PC-9 (cell line): ENCODE data around the gene FABP1. TPM values are rescaled to one million over a fixed set of nuclear protein-coding genes. Genes with fewer than 3 reads are reported as not detected.

Source experiments
- BruUV-seq: library from RNA; stranded (reverse); fragments of 400-500 nt; replicated peaks from 2 replicates; lab custom pipeline; 2021; lab: Mats Ljungman, UMichigan
- CTCF ChIA-PET: fragments of 300-600 bp; sonication (Branson Sonifier 250); formaldehyde crosslinking; loops from one replicate; lab custom pipeline; 2022; ENCODE audit warnings: antibody characterized with exemption; lab: Charles Lee
- POLR2A ChIA-PET: fragments of 300-600 bp; sonication (Branson Sonifier 250); formaldehyde crosslinking; loops from one replicate; lab custom pipeline; 2022; ENCODE audit warnings: antibody characterized with exemption; ENCODE audit not compliant: unreplicated experiment; lab: Charles Lee
- DNase-seq, 2 experiments: peaks; one replicate each; pipeline versions ENCODE4 v3.0.0 to v3.0.0-alpha.2; 2015 to 2022; ENCODE audit warnings: mixed read lengths in 1 of 2
- H2AFZ ChIP-seq: fragments of 200-600 bp; sonication (generic); 2 replicates; pipeline ENCODE4 v1.8.1; 2017; ENCODE audit warnings: antibody characterized with exemption
- H3F3A ChIP-seq: fragments of 200-600 bp; sonication (generic); 2 replicates; pipeline ENCODE4 v1.8.1; 2017; ENCODE audit warnings: antibody characterized with exemption, mild to moderate bottlenecking, low read depth; ENCODE audit not compliant: insufficient read depth
- H3K27ac ChIP-seq: fragments of 200-600 bp; sonication (generic); 2 replicates; pipeline ENCODE4 v1.6.1; 2016; ENCODE audit warnings: mixed run types
- H3K27me3 ChIP-seq: fragments of 200-600 bp; sonication (generic); 2 replicates; pipeline ENCODE4 v1.6.1; 2016; ENCODE audit warnings: low read depth, mixed run types; ENCODE audit not compliant: insufficient read depth
- H3K36me3 ChIP-seq: fragments of 200-600 bp; sonication (generic); 2 replicates; pipeline ENCODE4 v1.6.1; 2016; ENCODE audit warnings: low read depth, mixed run types
- H3K4me1 ChIP-seq: fragments of 200-600 bp; sonication (generic); replicated peaks from 2 replicates; pipeline ENCODE4 v1.6.1; 2016; ENCODE audit warnings: mixed run types; ENCODE audit not compliant: insufficient read depth
- H3K4me2 ChIP-seq: fragments of 200-600 bp; sonication (generic); 2 replicates; pipeline ENCODE4 v1.6.1; 2017; ENCODE audit warnings: mixed run types
- H3K4me3 ChIP-seq: fragments of 200-600 bp; sonication (generic); 2 replicates; pipeline ENCODE4 v1.6.1; 2016; ENCODE audit warnings: mixed run types
- H3K79me2 ChIP-seq: fragments of 200-600 bp; sonication (generic); 2 replicates; pipeline ENCODE4 v1.6.1; 2017; ENCODE audit warnings: low read depth, mixed run types
- H3K9me2 ChIP-seq: fragments of 200-600 bp; sonication (generic); 2 replicates; pipeline ENCODE4 v1.8.1; 2017; ENCODE audit warnings: mild to moderate bottlenecking; ENCODE audit not compliant: insufficient read depth
- H3K9me3 ChIP-seq: fragments of 200-600 bp; sonication (generic); 2 replicates; pipeline ENCODE4 v1.8.1; 2016; ENCODE audit warnings: low read depth; ENCODE audit not compliant: insufficient read depth
- H4K20me1 ChIP-seq: fragments of 200-600 bp; sonication (generic); 2 replicates; pipeline ENCODE4 v1.8.1; 2017; ENCODE audit not compliant: insufficient read depth
- EZH2 ChIP-seq: fragments of 200-600 bp; sonication (generic); IDR thresholded peaks from 2 replicates; pipeline ENCODE4 v1.8.0; 2017; ENCODE audit warnings: antibody characterized with exemption, low read depth
- intact Hi-C: fragments of 100-400 bp; cut with micrococcal nuclease; formaldehyde crosslinking; loops from one replicate; pipeline ENCODE4 v1.10.0; 2022; ENCODE audit not compliant: unreplicated experiment
- total RNA-seq: library from RNA; stranded (reverse); gene quantifications from 2 replicates; pipeline ENCODE4 v1.2.3, GENCODE V29; 2021
- TF ChIP-seq, protein P1 (sequence below): fragments of 200-600 bp; sonication (generic); conservative IDR thresholded peaks from 2 replicates; pipeline ENCODE4 v1.6.1; 2017; ENCODE audit warnings: mixed run types, antibody characterized with exemption, mild to moderate bottlenecking, moderate library complexity

Gene FABP1
- total RNA-seq, 1 experiment from 2014 or later, result not detected

DNA sequence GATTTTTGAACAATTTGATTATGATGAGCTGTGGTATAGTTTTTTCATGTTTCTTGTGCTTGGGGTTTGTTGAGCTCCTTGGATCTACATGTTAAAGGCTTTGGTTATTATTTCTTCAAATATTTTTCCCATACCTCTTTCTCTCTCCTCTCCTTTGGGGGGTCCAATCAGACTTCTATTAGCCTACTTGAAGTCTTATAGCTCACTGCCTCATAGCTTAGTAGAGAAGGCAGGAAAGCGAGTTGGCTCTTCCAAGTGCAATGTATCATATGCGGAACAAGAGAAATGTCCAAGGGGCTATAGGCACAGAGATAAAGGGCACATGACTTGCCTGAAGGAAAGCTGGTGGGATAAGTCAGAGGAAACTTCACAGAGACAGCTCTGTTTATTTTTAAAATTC, 14.1 kb upstream of the FABP1 start:
- Histone ChIP-seq H4K20me1 (no peaks in the 10 kb centered on the region), H3K9me3 (no peaks in the 10 kb centered on the region), H3K4me2 (no peak overlapping the region), H3K36me3 (no peaks in the 10 kb centered on the region), H3K79me2 (no peaks in the 10 kb centered on the region), H3K4me1 (no peaks in the 10 kb centered on the region), H3F3A (no peaks in the 10 kb centered on the region), H3K27me3 (peaks cover 70% of the 10 kb centered on the region), H3K4me3 (no peak overlapping the region), H3K27ac (no peak overlapping the region), H2AFZ (no peak overlapping the region), H3K9me2 (no peaks in the 10 kb centered on the region; the same call in 1 of the 2 replicates)
- ChIA-PET POLR2A (no interaction called here), CTCF (interaction anchor here (0.5 kb wide), 1 partner anchor 73 kb away, joined by 4 read pairs; no protein-coding TSS in a partner anchor)
- BruUV-seq, result no TSS peak
- DNase-seq, result no peak
- intact Hi-C loops, result no loop called here
- TF ChIP-seq EZH2, result no peak
- TF ChIP-seq, protein P1, sequence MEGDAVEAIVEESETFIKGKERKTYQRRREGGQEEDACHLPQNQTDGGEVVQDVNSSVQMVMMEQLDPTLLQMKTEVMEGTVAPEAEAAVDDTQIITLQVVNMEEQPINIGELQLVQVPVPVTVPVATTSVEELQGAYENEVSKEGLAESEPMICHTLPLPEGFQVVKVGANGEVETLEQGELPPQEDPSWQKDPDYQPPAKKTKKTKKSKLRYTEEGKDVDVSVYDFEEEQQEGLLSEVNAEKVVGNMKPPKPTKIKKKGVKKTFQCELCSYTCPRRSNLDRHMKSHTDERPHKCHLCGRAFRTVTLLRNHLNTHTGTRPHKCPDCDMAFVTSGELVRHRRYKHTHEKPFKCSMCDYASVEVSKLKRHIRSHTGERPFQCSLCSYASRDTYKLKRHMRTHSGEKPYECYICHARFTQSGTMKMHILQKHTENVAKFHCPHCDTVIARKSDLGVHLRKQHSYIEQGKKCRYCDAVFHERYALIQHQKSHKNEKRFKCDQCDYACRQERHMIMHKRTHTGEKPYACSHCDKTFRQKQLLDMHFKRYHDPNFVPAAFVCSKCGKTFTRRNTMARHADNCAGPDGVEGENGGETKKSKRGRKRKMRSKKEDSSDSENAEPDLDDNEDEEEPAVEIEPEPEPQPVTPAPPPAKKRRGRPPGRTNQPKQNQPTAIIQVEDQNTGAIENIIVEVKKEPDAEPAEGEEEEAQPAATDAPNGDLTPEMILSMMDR, result no peak

DNA sequence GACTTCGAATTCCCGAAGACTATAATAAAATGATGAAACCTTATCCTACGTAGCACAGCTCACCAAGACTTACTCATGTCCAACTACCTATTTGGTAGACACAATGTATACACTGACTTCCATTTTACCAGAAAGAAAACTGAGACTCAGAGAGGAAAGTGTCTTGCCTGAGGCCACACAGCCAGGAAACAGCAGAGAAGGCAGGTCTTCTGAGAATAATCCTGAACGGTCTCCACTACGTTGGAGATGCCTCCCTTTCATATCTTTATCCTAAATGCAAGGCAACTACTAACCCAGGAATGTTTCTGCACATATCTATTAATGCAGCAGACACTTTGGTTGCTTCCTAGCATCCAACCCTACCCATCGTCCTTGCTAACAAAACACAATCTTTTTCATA, 11.9 kb upstream of the FABP1 start:
- no peak overlapping the region for H3K27ac ChIP-seq
- no peak overlapping the region for H2AFZ ChIP-seq
- H3K4me1 ChIP-seq, result no peaks in the 10 kb centered on the region
- no peaks in the 10 kb centered on the region for H3K79me2 ChIP-seq
- H3K36me3 ChIP-seq, result no peaks in the 10 kb centered on the region
- ChIA-PET POLR2A (no interaction called here), CTCF (no interaction called here)
- H3K4me3 ChIP-seq, result no peak overlapping the region
- TF ChIP-seq, protein P1, result no peak
- TF ChIP-seq EZH2, result no peak
- no peaks in the 10 kb centered on the region for H3F3A ChIP-seq
- H4K20me1 ChIP-seq, result no peaks in the 10 kb centered on the region
- no peak overlapping the region for H3K4me2 ChIP-seq
- H3K9me3 ChIP-seq, result no peaks in the 10 kb centered on the region
- H3K9me2 ChIP-seq, result no peaks in the 10 kb centered on the region; the same call in 1 of the 2 replicates
- no peak for DNase-seq
- H3K27me3 ChIP-seq, result peaks cover 75% of the 10 kb centered on the region
- no TSS peak for BruUV-seq
- intact Hi-C loops, result no loop called here

DNA sequence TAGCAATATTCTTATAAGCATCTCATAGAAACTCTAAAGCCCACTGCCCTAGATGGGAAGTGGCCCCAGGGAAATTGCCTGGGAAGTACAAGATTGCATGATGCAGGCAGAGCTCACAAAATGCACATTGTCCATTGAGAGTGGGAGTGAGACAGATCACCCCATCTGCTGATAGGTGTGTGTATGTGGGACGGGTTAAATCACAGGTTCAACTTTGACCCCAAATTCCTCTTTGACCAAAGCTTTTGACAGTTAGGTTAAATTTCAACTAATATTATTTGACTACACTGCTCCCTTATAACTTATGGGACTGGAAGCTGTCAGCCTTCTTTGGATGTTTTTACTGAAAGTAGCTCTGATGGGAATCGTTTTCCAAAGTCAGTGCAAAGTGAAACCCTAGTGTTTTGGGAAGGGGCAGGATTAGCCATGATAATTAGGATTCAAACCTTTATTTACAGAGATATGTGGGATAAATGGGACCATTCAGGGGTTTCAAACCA, 11.4 kb upstream of the FABP1 start:
- DNase-seq, result no peak
- Histone ChIP-seq H3K4me3 (no peak overlapping the region), H3K4me1 (no peaks in the 10 kb centered on the region), H3K79me2 (no peaks in the 10 kb centered on the region), H4K20me1 (no peaks in the 10 kb centered on the region), H3K4me2 (no peak overlapping the region), H3F3A (no peaks in the 10 kb centered on the region), H3K27me3 (peaks cover 77% of the 10 kb centered on the region), H3K9me2 (no peaks in the 10 kb centered on the region; the same call in 1 of the 2 replicates), H3K36me3 (no peaks in the 10 kb centered on the region), H3K27ac (no peak overlapping the region), H2AFZ (no peak overlapping the region), H3K9me3 (no peaks in the 10 kb centered on the region)
- BruUV-seq, result no TSS peak
- ChIA-PET CTCF (no interaction called here), POLR2A (no interaction called here)
- intact Hi-C loops, result no loop called here
- TF ChIP-seq, protein P1, result no peak
- TF ChIP-seq EZH2, result no peak
